WTC11 (cell line): ENCODE data around the gene ZNF236. TPM values are rescaled to one million over a fixed set of nuclear protein-coding genes. Genes with fewer than 3 reads are reported as not detected.

ENCODE experiments used
- ATAC-seq: fragments of 200-7000 bp; cut with Tn5 transposase; 2 replicates; pipeline ENCODE4 v1.10.0; 2021; ENCODE audit warnings: mild to moderate bottlenecking, moderate library complexity
- CTCF ChIA-PET: fragments of 300-600 bp; sonication (Branson Sonifier 250); formaldehyde crosslinking; loops from one replicate; lab custom pipeline; 2021; ENCODE audit warnings: antibody characterized with exemption; lab: Charles Lee
- POLR2A ChIA-PET: fragments of 350-600 bp; sonication (Branson Sonifier 250); formaldehyde crosslinking; loops from one replicate; lab custom pipeline; 2021; ENCODE audit warnings: antibody characterized with exemption; lab: Charles Lee
- DNase-seq: peaks from one replicate; pipeline ENCODE4 v3.0.0; 2021; ENCODE audit warnings: low spot score
- H3K27ac Mint-ChIP-seq: 2 replicates; pipeline ENCODE4 v1.8.0; 2021; ENCODE audit warnings: mixed read lengths
- H3K27me3 Mint-ChIP-seq: 2 replicates; pipeline ENCODE4 v1.8.0; 2021; ENCODE audit warnings: low read depth, mild to moderate bottlenecking, moderate library complexity, mixed read lengths
- H3K36me3 Mint-ChIP-seq: 2 replicates; pipeline ENCODE4 v1.8.0; 2021; ENCODE audit warnings: mixed read lengths
- H3K4me1 Mint-ChIP-seq: 2 replicates; pipeline ENCODE4 v1.8.0; 2022; ENCODE audit warnings: mixed read lengths
- H3K4me3 Mint-ChIP-seq: 2 replicates; pipeline ENCODE4 v1.8.0; 2021; ENCODE audit warnings: mild to moderate bottlenecking, moderate library complexity, mixed read lengths
- H3K9me3 Mint-ChIP-seq: 2 replicates; pipeline ENCODE4 v1.8.0; 2021; ENCODE audit warnings: mixed read lengths
- CBFB ChIP-seq: sonication (generic); formaldehyde crosslinking; IDR thresholded peaks from 2 replicates; pipeline ENCODE4 v1.8.1; 2022; ENCODE audit warnings: mild to moderate bottlenecking, low read depth, missing genetic modification reagents
- E2F5 ChIP-seq: sonication (generic); formaldehyde crosslinking; IDR thresholded peaks from 2 replicates; pipeline ENCODE4 v1.8.1; 2022; ENCODE audit warnings: mild to moderate bottlenecking, moderate library complexity, missing genetic modification reagents
- ESRRA ChIP-seq: sonication (generic); formaldehyde crosslinking; IDR thresholded peaks from 2 replicates; pipeline ENCODE4 v1.8.1; 2022; ENCODE audit warnings: mild to moderate bottlenecking, missing genetic modification reagents, borderline replicate concordance
- ETV6 ChIP-seq: sonication (generic); formaldehyde crosslinking; IDR thresholded peaks from 2 replicates; pipeline ENCODE4 v1.8.1; 2022; ENCODE audit warnings: mild to moderate bottlenecking, missing genetic modification reagents
- JUN ChIP-seq: sonication (generic); formaldehyde crosslinking; IDR thresholded peaks from 2 replicates; pipeline ENCODE4 v1.8.0; 2023; ENCODE audit warnings: mild to moderate bottlenecking, missing genetic modification reagents
- NR3C1 ChIP-seq: sonication (generic); formaldehyde crosslinking; conservative IDR thresholded peaks from 2 replicates; pipeline ENCODE4 v1.8.1; 2023; ENCODE audit warnings: low read depth, mild to moderate bottlenecking, missing genetic modification reagents
- SMAD3 ChIP-seq: sonication (generic); formaldehyde crosslinking; IDR thresholded peaks from 2 replicates; pipeline ENCODE4 v1.8.0; 2022; ENCODE audit warnings: missing genetic modification reagents, mild to moderate bottlenecking, borderline replicate concordance
- SMAD4 ChIP-seq: sonication (generic); formaldehyde crosslinking; IDR thresholded peaks from 2 replicates; pipeline ENCODE4 v1.8.0; 2022; ENCODE audit warnings: mild to moderate bottlenecking, missing genetic modification reagents
- USF1 ChIP-seq: sonication (generic); formaldehyde crosslinking; IDR thresholded peaks from 2 replicates; pipeline ENCODE4 v1.8.0; 2022; ENCODE audit warnings: mild to moderate bottlenecking, missing genetic modification reagents
- ZNF121 ChIP-seq: sonication (generic); formaldehyde crosslinking; IDR thresholded peaks from 2 replicates; pipeline ENCODE4 v1.8.0; 2023; ENCODE audit warnings: missing genetic modification reagents
- ZNF138 ChIP-seq: sonication (generic); formaldehyde crosslinking; conservative IDR thresholded peaks from 2 replicates; pipeline ENCODE4 v1.8.1; 2022; ENCODE audit warnings: mild to moderate bottlenecking, moderate library complexity, missing genetic modification reagents
- ZNF263 ChIP-seq: sonication (generic); formaldehyde crosslinking; IDR thresholded peaks from 2 replicates; pipeline ENCODE4 v1.8.1; 2022; ENCODE audit warnings: low read depth, mild to moderate bottlenecking, moderate library complexity, missing genetic modification reagents
- ZNF425 ChIP-seq: fragments of 250-450 bp; sonication (Bioruptor Pico); conservative IDR thresholded peaks from 2 replicates; pipeline ENCODE4 v1.9.0; 2021; ENCODE audit warnings: mild to moderate bottlenecking
- ZNF671 ChIP-seq: fragments of 250-450 bp; sonication (Bioruptor Pico); IDR thresholded peaks from 2 replicates; pipeline ENCODE4 v1.8.0; 2021; ENCODE audit warnings: mild to moderate bottlenecking
- total RNA-seq: library from RNA; stranded (reverse); gene quantifications from 3 replicates; pipeline ENCODE4 v1.2.3, GENCODE V29; 2021
- TF ChIP-seq, protein P1 (sequence below): sonication (generic); formaldehyde crosslinking; IDR thresholded peaks from 2 replicates; pipeline ENCODE4 v1.8.1; 2023; ENCODE audit warnings: mild to moderate bottlenecking, missing genetic modification reagents, moderate library complexity
- TF ChIP-seq, protein P2 (sequence below): fragments of 250-450 bp; sonication (Bioruptor Pico); IDR thresholded peaks from 2 replicates; pipeline ENCODE4 v2.1.2; 2022; ENCODE audit warnings: mild to moderate bottlenecking, moderate library complexity
- TF ChIP-seq, protein P3 (sequence below): fragments of 250-450 bp; sonication (Bioruptor Pico); IDR thresholded peaks from 2 replicates; pipeline ENCODE4 v1.8.0; 2021; ENCODE audit warnings: mild to moderate bottlenecking
- TF ChIP-seq, protein P4 (sequence below): sonication (generic); formaldehyde crosslinking; IDR thresholded peaks from 2 replicates; pipeline ENCODE4 v1.8.0; 2023; ENCODE audit warnings: missing genetic modification reagents, mild to moderate bottlenecking, borderline replicate concordance

Gene ZNF236
- total RNA-seq, 1 experiment from 2014 or later = 19.9 TPM

GRCh38 chr18:76960528-76961035 is 138.2 kb downstream of the ZNF236 start:
- Mint-ChIP-seq H3K9me3 (no peaks in the 10 kb centered on the region), H3K27ac (0 out of 2 replicates have a peak overlapping the region, but pooled peaks have one; percentile 19), H3K27me3 (no peaks in the 10 kb centered on the region), H3K4me3 (no peak overlapping the region), H3K36me3 (peaks cover 52% of the 10 kb centered on the region), H3K4me1 (0 out of 2 replicates have a peak, but pooled peaks cover 2% of the 10 kb centered on the region)
- DNase-seq (no peak), ATAC-seq (peak; percentile 55)
- POLR2A ChIA-PET = no interaction called here
- CTCF ChIA-PET = interaction anchor here (0.5 to 2.1 kb wide), 5 partner anchors 23 to 96 kb away, joined by 3 to 6 read pairs (median 4); no protein-coding TSS in a partner anchor
- TF ChIP-seq ZNF425 (CRISPR knock-in tag) (no peak), SMAD3 (CRISPR knock-in tag) (no peak), ZNF263 (CRISPR knock-in tag) (no peak), NR3C1 (CRISPR knock-in tag) (no peak), ETV6 (CRISPR knock-in tag) (no peak), USF1 (CRISPR knock-in tag) (no peak), ESRRA (CRISPR knock-in tag) (no peak), ZNF121 (no peak), CBFB (CRISPR knock-in tag) (no peak)
- TF ChIP-seq, protein P1, sequence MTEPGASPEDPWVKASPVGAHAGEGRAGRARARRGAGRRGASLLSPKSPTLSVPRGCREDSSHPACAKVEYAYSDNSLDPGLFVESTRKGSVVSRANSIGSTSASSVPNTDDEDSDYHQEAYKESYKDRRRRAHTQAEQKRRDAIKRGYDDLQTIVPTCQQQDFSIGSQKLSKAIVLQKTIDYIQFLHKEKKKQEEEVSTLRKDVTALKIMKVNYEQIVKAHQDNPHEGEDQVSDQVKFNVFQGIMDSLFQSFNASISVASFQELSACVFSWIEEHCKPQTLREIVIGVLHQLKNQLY (CRISPR knock-in tag) = no peak
- TF ChIP-seq, protein P2, sequence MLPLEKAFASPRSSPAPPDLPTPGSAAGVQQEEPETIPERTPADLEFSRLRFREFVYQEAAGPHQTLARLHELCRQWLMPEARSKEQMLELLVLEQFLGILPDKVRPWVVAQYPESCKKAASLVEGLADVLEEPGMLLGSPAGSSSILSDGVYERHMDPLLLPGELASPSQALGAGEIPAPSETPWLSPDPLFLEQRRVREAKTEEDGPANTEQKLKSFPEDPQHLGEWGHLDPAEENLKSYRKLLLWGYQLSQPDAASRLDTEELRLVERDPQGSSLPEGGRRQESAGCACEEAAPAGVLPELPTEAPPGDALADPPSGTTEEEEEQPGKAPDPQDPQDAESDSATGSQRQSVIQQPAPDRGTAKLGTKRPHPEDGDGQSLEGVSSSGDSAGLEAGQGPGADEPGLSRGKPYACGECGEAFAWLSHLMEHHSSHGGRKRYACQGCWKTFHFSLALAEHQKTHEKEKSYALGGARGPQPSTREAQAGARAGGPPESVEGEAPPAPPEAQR (CRISPR knock-in tag) = no peak

- H3K36me3 Mint-ChIP-seq = peaks cover 46% of the 10 kb centered on the region
- H3K4me3 Mint-ChIP-seq = no peak overlapping the region
- H3K4me1 Mint-ChIP-seq = 0 out of 2 replicates have a peak, but pooled peaks cover 2% of the 10 kb centered on the region
- no peaks in the 10 kb centered on the region for H3K27me3 Mint-ChIP-seq
- H3K27ac Mint-ChIP-seq = no peak overlapping the region
- CTCF ChIA-PET = no interaction called here
- H3K9me3 Mint-ChIP-seq = no peaks in the 10 kb centered on the region
- ATAC-seq = no peak
- POLR2A ChIA-PET = no interaction called here
- no peak for DNase-seq
- TF ChIP-seq, protein P3, sequence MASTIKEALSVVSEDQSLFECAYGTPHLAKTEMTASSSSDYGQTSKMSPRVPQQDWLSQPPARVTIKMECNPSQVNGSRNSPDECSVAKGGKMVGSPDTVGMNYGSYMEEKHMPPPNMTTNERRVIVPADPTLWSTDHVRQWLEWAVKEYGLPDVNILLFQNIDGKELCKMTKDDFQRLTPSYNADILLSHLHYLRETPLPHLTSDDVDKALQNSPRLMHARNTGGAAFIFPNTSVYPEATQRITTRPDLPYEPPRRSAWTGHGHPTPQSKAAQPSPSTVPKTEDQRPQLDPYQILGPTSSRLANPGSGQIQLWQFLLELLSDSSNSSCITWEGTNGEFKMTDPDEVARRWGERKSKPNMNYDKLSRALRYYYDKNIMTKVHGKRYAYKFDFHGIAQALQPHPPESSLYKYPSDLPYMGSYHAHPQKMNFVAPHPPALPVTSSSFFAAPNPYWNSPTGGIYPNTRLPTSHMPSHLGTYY (CRISPR knock-in tag) = no peak
- TF ChIP-seq JUN (CRISPR knock-in tag) (no peak), ZNF671 (CRISPR knock-in tag) (no peak), SMAD4 (CRISPR knock-in tag) (no peak), E2F5 (CRISPR knock-in tag) (no peak), ZNF138 (CRISPR knock-in tag) (no peak), ZNF425 (CRISPR knock-in tag) (no peak)
- TF ChIP-seq, protein P4, sequence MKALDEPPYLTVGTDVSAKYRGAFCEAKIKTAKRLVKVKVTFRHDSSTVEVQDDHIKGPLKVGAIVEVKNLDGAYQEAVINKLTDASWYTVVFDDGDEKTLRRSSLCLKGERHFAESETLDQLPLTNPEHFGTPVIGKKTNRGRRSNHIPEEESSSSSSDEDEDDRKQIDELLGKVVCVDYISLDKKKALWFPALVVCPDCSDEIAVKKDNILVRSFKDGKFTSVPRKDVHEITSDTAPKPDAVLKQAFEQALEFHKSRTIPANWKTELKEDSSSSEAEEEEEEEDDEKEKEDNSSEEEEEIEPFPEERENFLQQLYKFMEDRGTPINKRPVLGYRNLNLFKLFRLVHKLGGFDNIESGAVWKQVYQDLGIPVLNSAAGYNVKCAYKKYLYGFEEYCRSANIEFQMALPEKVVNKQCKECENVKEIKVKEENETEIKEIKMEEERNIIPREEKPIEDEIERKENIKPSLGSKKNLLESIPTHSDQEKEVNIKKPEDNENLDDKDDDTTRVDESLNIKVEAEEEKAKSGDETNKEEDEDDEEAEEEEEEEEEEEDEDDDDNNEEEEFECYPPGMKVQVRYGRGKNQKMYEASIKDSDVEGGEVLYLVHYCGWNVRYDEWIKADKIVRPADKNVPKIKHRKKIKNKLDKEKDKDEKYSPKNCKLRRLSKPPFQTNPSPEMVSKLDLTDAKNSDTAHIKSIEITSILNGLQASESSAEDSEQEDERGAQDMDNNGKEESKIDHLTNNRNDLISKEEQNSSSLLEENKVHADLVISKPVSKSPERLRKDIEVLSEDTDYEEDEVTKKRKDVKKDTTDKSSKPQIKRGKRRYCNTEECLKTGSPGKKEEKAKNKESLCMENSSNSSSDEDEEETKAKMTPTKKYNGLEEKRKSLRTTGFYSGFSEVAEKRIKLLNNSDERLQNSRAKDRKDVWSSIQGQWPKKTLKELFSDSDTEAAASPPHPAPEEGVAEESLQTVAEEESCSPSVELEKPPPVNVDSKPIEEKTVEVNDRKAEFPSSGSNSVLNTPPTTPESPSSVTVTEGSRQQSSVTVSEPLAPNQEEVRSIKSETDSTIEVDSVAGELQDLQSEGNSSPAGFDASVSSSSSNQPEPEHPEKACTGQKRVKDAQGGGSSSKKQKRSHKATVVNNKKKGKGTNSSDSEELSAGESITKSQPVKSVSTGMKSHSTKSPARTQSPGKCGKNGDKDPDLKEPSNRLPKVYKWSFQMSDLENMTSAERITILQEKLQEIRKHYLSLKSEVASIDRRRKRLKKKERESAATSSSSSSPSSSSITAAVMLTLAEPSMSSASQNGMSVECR (CRISPR knock-in tag) = no peak
- TF ChIP-seq, protein P2 (CRISPR knock-in tag) = no peak
These were observed 140.5 kb downstream of the ZNF236 start for GRCh38 chr18:76962851-76963250.
